H1 (cell line): ENCODE data around the gene IRGQ. TPM values are rescaled to one million over a fixed set of nuclear protein-coding genes. Genes with fewer than 3 reads are reported as not detected.

Source experiments
- CTCF ChIA-PET: fragments of 300-600 bp; sonication (Branson Sonifier 250); formaldehyde crosslinking; loops from one replicate; lab custom pipeline; 2021; ENCODE audit not compliant: partially characterized antibody; lab: Charles Lee
- POLR2A ChIA-PET: fragments of 300-600 bp; sonication (Branson Sonifier 250); formaldehyde crosslinking; loops from one replicate; lab custom pipeline; 2021; ENCODE audit warnings: inconsistent platforms; ENCODE audit not compliant: partially characterized antibody; lab: Charles Lee
- DNase-seq, 2 experiments: peaks; one replicate each; pipeline versions ENCODE4 v3.0.0 to v3.0.0-alpha.2; 2010 to 2022; ENCODE audit warnings: low spot score in 2 of 2, low read depth in 1 of 2, mixed read lengths in 1 of 2
- FAIRE-seq: peaks from 2 replicates; lab custom pipeline; 2011; peaks lifted over from hg19 to GRCh38; lab: Jason Lieb, UNC
- H2AFZ ChIP-seq: 2 replicates; pipeline ENCODE4 v1.8.1; 2012; ENCODE audit warnings: low read length, inconsistent platforms
- H2AK5ac ChIP-seq: 2 replicates; pipeline ENCODE4 v1.6.1; 2013; ENCODE audit warnings: low read depth, low read length
- H2BK120ac ChIP-seq: replicated peaks from 2 replicates; pipeline ENCODE3; 2013; ENCODE audit warnings: low read depth, low read length, inconsistent platforms
- H2BK12ac ChIP-seq: 2 replicates; pipeline ENCODE4 v1.6.1; 2013; ENCODE audit warnings: low read depth, low read length
- H2BK15ac ChIP-seq: 2 replicates; pipeline ENCODE4 v1.6.1; 2013; ENCODE audit warnings: low read length
- H2BK20ac ChIP-seq: 2 replicates; pipeline ENCODE4 v1.6.1; 2013; ENCODE audit warnings: low read length
- H2BK5ac ChIP-seq: 2 replicates; pipeline ENCODE4 v1.6.1; 2013; ENCODE audit warnings: low read depth, low read length
- H3K14ac ChIP-seq: 2 replicates; pipeline ENCODE4 v1.6.1; 2013; ENCODE audit warnings: inconsistent platforms; ENCODE audit not compliant: insufficient read length
- H3K18ac ChIP-seq: 2 replicates; pipeline ENCODE4 v1.6.1; 2013; ENCODE audit warnings: low read length; ENCODE audit errors: extremely low read depth
- H3K23ac ChIP-seq: 2 replicates; pipeline ENCODE4 v1.6.1; 2013; ENCODE audit warnings: inconsistent platforms; ENCODE audit not compliant: insufficient read length
- H3K23me2 ChIP-seq: 2 replicates; pipeline ENCODE4 v1.6.1; 2013; ENCODE audit warnings: low read depth, low read length
- H3K27ac ChIP-seq: 2 replicates; pipeline ENCODE4 v1.6.1; 2011; ENCODE audit warnings: low read depth, low read length, inconsistent platforms
- H3K27me3 ChIP-seq, 4 experiments: replicated peaks in 1 of 4; 1 replicate in 1 of 4; 2 replicates in 3 of 4; pipeline versions ENCODE4 v1.6.1 to v1.8.1; 2011 to 2013; ENCODE audit warnings: low read length in 3 of 4, mild to moderate bottlenecking in 3 of 4, inconsistent platforms in 2 of 4, mixed read lengths in 2 of 4, moderate library complexity in 1 of 4; ENCODE audit not compliant: control insufficient read depth in 3 of 4, insufficient read depth in 3 of 4; ENCODE audit errors: extremely low read depth in 1 of 4
- H3K36me3 ChIP-seq, 4 experiments: 2 replicates each; pipeline versions ENCODE4 v1.6.1 to v1.8.1; 2011 to 2013; ENCODE audit warnings: mild to moderate bottlenecking in 4 of 4, low read length in 3 of 4, moderate library complexity in 2 of 4, control low read depth in 1 of 4, inconsistent platforms in 1 of 4; ENCODE audit not compliant: insufficient read depth in 4 of 4, control insufficient read depth in 2 of 4
- H3K4ac ChIP-seq: replicated peaks from 2 replicates; pipeline ENCODE3; 2013; ENCODE audit warnings: low read length, low read depth, mixed read lengths, inconsistent platforms; ENCODE audit not compliant: insufficient read length
- H3K4me1 ChIP-seq, 4 experiments: replicated peaks in 1 of 4; 1 replicate in 1 of 4; 2 replicates in 3 of 4; pipeline versions ENCODE4 v1.6.1 to v1.8.1; 2011 to 2013; ENCODE audit warnings: low read length in 3 of 4, inconsistent platforms in 2 of 4, mixed read lengths in 1 of 4; ENCODE audit not compliant: insufficient read depth in 4 of 4, control insufficient read depth in 3 of 4
- H3K4me2 ChIP-seq, 2 experiments: 2 replicates each; pipeline versions ENCODE4 v1.6.1 to v1.8.1; 2011 to 2013; ENCODE audit warnings: low read depth in 2 of 2, low read length in 2 of 2, control low read depth in 1 of 2, inconsistent platforms in 1 of 2, mild to moderate bottlenecking in 1 of 2; ENCODE audit not compliant: insufficient read depth in 1 of 2
- H3K4me3 ChIP-seq, 4 experiments: fragments of 200-600, 300-600 bp in 1 of 4; sonication (generic), shearing (Covaris generic), sonication (Bioruptor Twin) in 1 of 4; 2 replicates each; pipeline versions ENCODE4 v1.5.1 to v1.8.1; 2011 to 2016; ENCODE audit warnings: low read length in 4 of 4, low read depth in 3 of 4, control low read depth in 2 of 4, inconsistent platforms in 2 of 4, mild to moderate bottlenecking in 2 of 4, mixed read lengths in 1 of 4, moderate library complexity in 1 of 4; ENCODE audit not compliant: insufficient read depth in 2 of 4; ENCODE audit errors: extremely low read depth in 1 of 4
- H3K56ac ChIP-seq: replicated peaks from 2 replicates; pipeline ENCODE3; 2013; ENCODE audit warnings: low read depth, mild to moderate bottlenecking, mixed read lengths, low read length, inconsistent platforms; ENCODE audit not compliant: insufficient read length
- H3K79me1 ChIP-seq: 2 replicates; pipeline ENCODE4 v1.6.1; 2013; ENCODE audit warnings: low read depth, low read length, control low read depth
- H3K79me2 ChIP-seq, 2 experiments: 2 replicates each; pipeline versions ENCODE4 v1.6.1 to v1.8.1; 2012 to 2013; ENCODE audit warnings: low read length in 2 of 2, mild to moderate bottlenecking in 2 of 2, inconsistent platforms in 1 of 2; ENCODE audit not compliant: insufficient read depth in 2 of 2, control insufficient read depth in 1 of 2
- H3K9ac ChIP-seq, 4 experiments: replicated peaks in 1 of 4; 1 replicate in 1 of 4; 2 replicates in 3 of 4; pipeline versions ENCODE4 v1.6.1 to v1.8.1; 2011 to 2013; ENCODE audit warnings: low read depth in 3 of 4, low read length in 3 of 4, control low read depth in 2 of 4, mild to moderate bottlenecking in 2 of 4, moderate library complexity in 2 of 4, inconsistent platforms in 1 of 4; ENCODE audit errors: extremely low read depth in 1 of 4
- H3K9me3 ChIP-seq, 2 experiments: 2 replicates each; pipeline versions ENCODE4 v1.6.1 to v1.8.1; 2012 to 2013; ENCODE audit warnings: mild to moderate bottlenecking in 2 of 2, moderate library complexity in 2 of 2, control low read depth in 1 of 2, inconsistent platforms in 1 of 2, low read depth in 1 of 2, low read length in 1 of 2, mixed read lengths in 1 of 2; ENCODE audit not compliant: insufficient read depth in 2 of 2
- H4K20me1 ChIP-seq, 2 experiments: replicated peaks in 1 of 2; 2 replicates each; pipeline versions ENCODE3 to v1.8.1; 2011 to 2013; ENCODE audit warnings: inconsistent platforms in 2 of 2, low read length in 2 of 2, mild to moderate bottlenecking in 1 of 2; ENCODE audit not compliant: insufficient read depth in 2 of 2, control insufficient read depth in 1 of 2
- H4K5ac ChIP-seq: 2 replicates; pipeline ENCODE4 v1.6.1; 2013; ENCODE audit warnings: low read length, low read depth, mixed read lengths, inconsistent platforms; ENCODE audit not compliant: insufficient read length
- H4K8ac ChIP-seq: 2 replicates; pipeline ENCODE4 v1.8.0; 2013; ENCODE audit warnings: mild to moderate bottlenecking, moderate library complexity, low read length, inconsistent platforms; ENCODE audit not compliant: insufficient read depth; ENCODE audit errors: extremely low read depth
- H4K91ac ChIP-seq: replicated peaks from 2 replicates; pipeline ENCODE3; 2013; ENCODE audit warnings: low read length, mixed read lengths, inconsistent platforms; ENCODE audit not compliant: insufficient read length
- CEBPB ChIP-seq: IDR thresholded peaks from 2 replicates; pipeline ENCODE4 v1.6.1; 2012; ENCODE audit warnings: low read depth, low read length
- CHD1 ChIP-seq: IDR thresholded peaks from 2 replicates; pipeline ENCODE4 v1.6.1; 2012; ENCODE audit warnings: low read depth, low read length, improper control_type of control experiment
- HDAC2 ChIP-seq, 2 experiments: fragments of 300-600 bp in 1 of 2; sonication (generic) in 1 of 2; IDR thresholded peaks; 2 replicates each; pipeline ENCODE4 v1.6.1; 2011 to 2012; ENCODE audit warnings: low read depth in 2 of 2, low read length in 2 of 2, mild to moderate bottlenecking in 2 of 2, moderate library complexity in 2 of 2, borderline replicate concordance in 1 of 2, inconsistent platforms in 1 of 2
- MAX ChIP-seq: IDR thresholded peaks from 2 replicates; pipeline ENCODE4 v1.6.1; 2012; ENCODE audit warnings: inconsistent platforms
- PHF8 ChIP-seq: fragments of 200-600 bp; sonication (generic); conservative IDR thresholded peaks from 2 replicates; pipeline ENCODE4 v1.7.1; 2012; ENCODE audit warnings: low read depth, mild to moderate bottlenecking, inconsistent platforms, low read length, moderate library complexity
- POLR2A ChIP-seq, 2 experiments: IDR thresholded peaks; 1 replicate in 1 of 2; 2 replicates in 1 of 2; pipeline ENCODE4 v1.6.1; 2011; ENCODE audit warnings: low read depth in 2 of 2, low read length in 2 of 2, mild to moderate bottlenecking in 2 of 2; ENCODE audit errors: control extremely low read depth in 1 of 2
- POLR2AphosphoS5 ChIP-seq: IDR thresholded peaks from 2 replicates; pipeline ENCODE4 v1.6.1; 2011; ENCODE audit warnings: low read depth, low read length
- RXRA ChIP-seq: IDR thresholded peaks from 2 replicates; pipeline ENCODE4 v1.6.1; 2011; ENCODE audit warnings: low read depth, mild to moderate bottlenecking, low read length, moderate library complexity; ENCODE audit not compliant: insufficient read depth
- SIN3A ChIP-seq, 2 experiments: IDR thresholded peaks in 1 of 2; conservative IDR thresholded peaks in 1 of 2; 2 replicates each; pipeline ENCODE4 v1.6.1; 2011 to 2012; ENCODE audit warnings: low read length in 2 of 2, improper control_type of control experiment in 1 of 2, low read depth in 1 of 2, mild to moderate bottlenecking in 1 of 2
- SIRT6 ChIP-seq: IDR thresholded peaks from one replicate; pipeline ENCODE4 v1.7.1; 2012; ENCODE audit warnings: low read length, inconsistent platforms
- TEAD4 ChIP-seq: IDR thresholded peaks from 2 replicates; pipeline ENCODE4 v1.6.1; 2012; ENCODE audit warnings: low read depth, low read length, inconsistent platforms, mixed read lengths
- USF2 ChIP-seq: IDR thresholded peaks from 2 replicates; pipeline ENCODE4 v1.6.1; 2011; ENCODE audit warnings: low read length, improper control_type of control experiment
- WGBS, 2 experiments: shearing (Covaris generic) in 1 of 2; methylation state at CpG; one replicate each; pipeline versions ENCODE4 v1.1.6 to v1.1.7; 2013 to 2015; ENCODE audit warnings: low lambda C conversion rate in 2 of 2, mixed read lengths in 2 of 2, inconsistent platforms in 1 of 2, low coverage in 1 of 2, missing lambda C conversion rate in 1 of 2; ENCODE audit not compliant: insufficient replicate concordance in 2 of 2, insufficient coverage in 1 of 2, insufficient read length in 1 of 2; ENCODE audit errors: extremely low coverage in 1 of 2, missing lambda C conversion rate in 1 of 2; 5-methylcytosine and 5-hydroxymethylcytosine counted together
- polyA plus RNA-seq, 7 experiments: library from polyadenylated mRNA; depleted of rRNA in 3 of 7; stranded (reverse) in 5 of 7; unstranded in 2 of 7; fragments of >200 nt in 5 of 7; fragments of 200-250 nt in 2 of 7; gene quantifications; 1 replicate in 5 of 7; 2 replicates in 1 of 7; 4 replicates in 1 of 7; pipeline versions ENCODE4 v1.2.1 to v1.2.3, GENCODE V29; 2011 to 2013; ENCODE audit warnings: missing spikeins in 2 of 7, mixed read lengths in 2 of 7
- total RNA-seq: library from RNA; stranded (reverse); fragmentation: NEBNext Ultra II Directional; extraction: Animal tissue kit (Norgen Biotek cat#: 25700); gene quantifications from 2 replicates; pipeline ENCODE4 v1.2.1, GENCODE V29; 2021

The IRGQ gene
- total and polyA plus RNA-seq, 2 of the 8 experiments (the other 6 are each of a cell fraction or from before 2014, with no cell fraction given), result 16.0 to 42.9 TPM

GRCh38 chr19:43624933-43625332 is 29.0 kb upstream of the IRGQ start:
- Histone ChIP-seq H3K56ac (no peak overlapping the region), H2BK20ac (no peak overlapping the region), H3K14ac (no peak overlapping the region), H2AFZ (no peak overlapping the region), H3K23ac (no peak overlapping the region), H3K27ac (no peak overlapping the region), H2BK12ac (no peak overlapping the region), H4K5ac (no peak overlapping the region), H2BK15ac (no peak overlapping the region), H3K4ac (no peak overlapping the region), H3K79me1 (no peaks in the 10 kb centered on the region; the same call in 1 of the 2 replicates), H2BK5ac (no peak overlapping the region), H3K4me2 (peak overlapping the region in 1 of 2 experiments; percentile 52; a peak in 2 of 4 replicates), H3K4me1 (peaks cover 2 to 9% (median 8%) of the 10 kb centered on the region in 4 experiments; a peak in 5 of 7 replicates), H3K18ac (no peak overlapping the region), H3K36me3 (no peaks in the 10 kb centered on the region; a peak in 2 of 8 replicates), H2AK5ac (no peak overlapping the region), H4K91ac (no peak overlapping the region), H3K4me3 (no peak overlapping the region), H4K8ac (no peak overlapping the region), H2BK120ac (no peak overlapping the region), H4K20me1 (peaks cover 1 to 4% of the 10 kb centered on the region in 2 experiments), H3K23me2 (peaks cover 3% of the 10 kb centered on the region), H3K9me3 (no peaks in the 10 kb centered on the region), H3K27me3 (no peaks in the 10 kb centered on the region), H3K9ac (no peak overlapping the region), H3K79me2 (no peaks in the 10 kb centered on the region; a peak in 1 of 4 replicates)
- WGBS, 2 experiments, result 9% methylated on average over 25 of the region's 30 CpGs; no CpG with 5 or more reads in 1 of the 2 experiments
- DNase-seq (peak in 1 of 2 experiments; percentile 96), FAIRE-seq (no peak)
- ChIA-PET POLR2A (interaction anchor here (0.6 to 2.4 kb wide), 5 partner anchors 10 to 114 kb away, joined by 3 to 12 read pairs (median 4); partner anchors contain the start of genes IRGQ and ZNF576), CTCF (interaction anchor here (0.7 to 3.8 kb wide), 11 partner anchors 10 to 79 kb away, joined by 3 to 30 read pairs (median 9); partner anchors contain the start of genes IRGQ, SRRM5 and ZNF576)
- TF ChIP-seq TEAD4, result no peak
- TF ChIP-seq MAX, result peak; percentile 36; the same call in 1 of the 2 replicates
- no peak; a peak in 1 of 4 replicates for TF ChIP-seq SIN3A (conservative IDR thresholded peaks at IDR 0.05 in 1 of 2, IDR thresholded peaks at IDR 0.05 in 1 of 2; ENCODE audit: low read depth in 1 of 2, low read length in 2 of 2)
- no peak for TF ChIP-seq SIRT6
- no peak for TF ChIP-seq CEBPB
- TF ChIP-seq POLR2A (IDR thresholded peaks at IDR 0.05; ENCODE audit: control extremely low read depth in 1 of 2, low read depth in 2 of 2, low read length in 2 of 2), result no peak
- no peak for TF ChIP-seq USF2
- TF ChIP-seq HDAC2 (IDR thresholded peaks at IDR 0.05; ENCODE audit: borderline replicate concordance in 1 of 2, low read depth in 2 of 2, low read length in 2 of 2), result peak in 1 of 2 experiments; percentile 76; a peak in 2 of 4 replicates
- no peak for TF ChIP-seq PHF8
- TF ChIP-seq RXRA, result no peak
- TF ChIP-seq POLR2AphosphoS5, result peak; percentile 59; the same call in 1 of the 2 replicates
- TF ChIP-seq CHD1, result no peak
